NCI-H1092 treated with DMSO at 0.1 percent for 48 hours (cell line): Measurements from ENCODE around the gene RNF220.

Experiments used
- DNase-seq: peaks from one replicate; lab custom pipeline; 2025; lab: John Stamatoyannopoulos, UW

Gene RNF220

GRCh38 chr1:44587796-44588460 lies 182.9 kb downstream of the RNF220 start:
- DNase-seq = peak; percentile 64

GRCh38 chr1:44588551-44589210 lies 183.6 kb downstream of the RNF220 start:
- DNase-seq = no peak

GRCh38 chr1:44590475-44590874 lies 185.4 kb downstream of the RNF220 start:
- no peak for DNase-seq

- no peak for DNase-seq
Measured at GRCh38 chr1:44591381-44591780, 186.3 kb downstream of the RNF220 start.

- DNase-seq = no peak
Measured at GRCh38 chr1:44592208-44593145, 187.4 kb downstream of the RNF220 start.

- DNase-seq = no peak
Measured at GRCh38 chr1:44594353-44594752, 189.3 kb downstream of the RNF220 start.

GRCh38 chr1:44594871-44595735 lies 190.0 kb downstream of the RNF220 start:
- peak; percentile 62 for DNase-seq

GRCh38 chr1:44596511-44596910 lies 191.5 kb downstream of the RNF220 start:
- DNase-seq = no peak

- no peak for DNase-seq
Measured at GRCh38 chr1:44598167-44598566, 193.1 kb downstream of the RNF220 start.

GRCh38 chr1:44602634-44603628 lies 197.9 kb downstream of the RNF220 start:
- peak; percentile 62 for DNase-seq

- peak; percentile 93 for DNase-seq
Measured at GRCh38 chr1:44603718-44604117, 198.7 kb downstream of the RNF220 start.

- no peak for DNase-seq
Measured at GRCh38 chr1:44604157-44604955, 199.3 kb downstream of the RNF220 start.

- DNase-seq = no peak
Measured at GRCh38 chr1:44605914-44606615, 201.0 kb downstream of the RNF220 start.

- DNase-seq = no peak
Measured at GRCh38 chr1:44606701-44607281, 201.7 kb downstream of the RNF220 start.

GRCh38 chr1:44608141-44608540 lies 203.1 kb downstream of the RNF220 start:
- no peak for DNase-seq

- peak; percentile 76 for DNase-seq
Measured at GRCh38 chr1:44609412-44609767, 204.3 kb downstream of the RNF220 start.

- no peak for DNase-seq
Measured at GRCh38 chr1:44609768-44610526, 204.9 kb downstream of the RNF220 start.
